Measurements from ENCODE around the gene ZNF285. TPM values are rescaled to one million over a fixed set of nuclear protein-coding genes. Genes with fewer than 3 reads are reported as not detected.
"Not testable (repeated sequence)": the region's sequence is repeated elsewhere in the genome, so short reads cannot be mapped to it uniquely, and the experiment has no call there.

The ZNF285 gene
- total RNA-seq, 1 experiment from 2014 or later: 0.22 TPM

- H3K4me2 ChIP-seq (ENCODE audit: low read length): no peak overlapping the region
- no peaks in the 10 kb centered on the region for H3F3A ChIP-seq (ENCODE audit: low read length, unreplicated experiment)
- H4K20me1 ChIP-seq (ENCODE audit: low read length): no peaks in the 10 kb centered on the region
- no peaks in the 10 kb centered on the region for H3K9me2 ChIP-seq (replicated peaks; ENCODE audit: low read length)
- no peaks in the 10 kb centered on the region for H3K79me2 ChIP-seq (ENCODE audit: low read length)
- POLR2A ChIA-PET (ENCODE audit: unreplicated experiment): no interaction called here
- ATAC-seq (no peak), DNase-seq (no peak)
- no peaks in the 10 kb centered on the region; the same call in 1 of the 2 replicates for H3K36me3 ChIP-seq (ENCODE audit: low read depth, low read length)
- TF ChIP-seq EZH2phosphoT487 (IDR thresholded peaks at IDR 0.05; ENCODE audit: borderline replicate concordance, low read length) (no peak), EZH2 (IDR thresholded peaks at IDR 0.05; ENCODE audit: low read length, unreplicated experiment) (no peak), CTCF (conservative IDR thresholded peaks at IDR 0.05; ENCODE audit: low read depth, low read length) (no peak)
- H3K27ac ChIP-seq (ENCODE audit: low read length): no peak overlapping the region
- intact Hi-C loops (cut with micrococcal nuclease): no loop called here
- no TSS peak for BruUV-seq (replicated peaks)
- H3K4me3 ChIP-seq (ENCODE audit: low read length): no peak overlapping the region
- CTCF ChIA-PET: no interaction called here
- H3K9me3 ChIP-seq (ENCODE audit: low read length): 0 out of 2 replicates have a peak, but pooled peaks cover 5% of the 10 kb centered on the region
- no peaks in the 10 kb centered on the region for H3K4me1 ChIP-seq (ENCODE audit: insufficient read depth, low read length)
- no peak overlapping the region for H2AFZ ChIP-seq (ENCODE audit: low read length)
- no peak overlapping the region for H3K9ac ChIP-seq (ENCODE audit: low read length)
- H3K27me3 ChIP-seq (ENCODE audit: low read length): no peaks in the 10 kb centered on the region
Observed at GRCh38 chr19:44438441-44438840, 37.0 kb upstream of the ZNF285 start.

- no peak overlapping the region for H3K9ac ChIP-seq (ENCODE audit: low read length)
- DNase-seq: peak; percentile 1
- ChIA-PET POLR2A (ENCODE audit: unreplicated experiment) (no interaction called here), CTCF (no interaction called here)
- no peaks in the 10 kb centered on the region for H3F3A ChIP-seq (ENCODE audit: low read length, unreplicated experiment)
- H2AFZ ChIP-seq (ENCODE audit: low read length): no peak overlapping the region
- ATAC-seq: no peak
- H3K9me3 ChIP-seq (ENCODE audit: low read length): 0 out of 2 replicates have a peak, but pooled peaks cover 5% of the 10 kb centered on the region
- no peak overlapping the region for H3K27ac ChIP-seq (ENCODE audit: low read length)
- intact Hi-C loops (cut with micrococcal nuclease): no loop called here
- peaks cover under 1% of the 10 kb centered on the region; the same call in 1 of the 2 replicates for H3K36me3 ChIP-seq (ENCODE audit: low read depth, low read length)
- no peak overlapping the region for H3K4me3 ChIP-seq (ENCODE audit: low read length)
- no peak overlapping the region for H3K4me2 ChIP-seq (ENCODE audit: low read length)
- H3K79me2 ChIP-seq (ENCODE audit: low read length): no peaks in the 10 kb centered on the region
- no peaks in the 10 kb centered on the region for H3K4me1 ChIP-seq (ENCODE audit: insufficient read depth, low read length)
- no peaks in the 10 kb centered on the region for H3K9me2 ChIP-seq (replicated peaks; ENCODE audit: low read length)
- no peaks in the 10 kb centered on the region for H4K20me1 ChIP-seq (ENCODE audit: low read length)
- no TSS peak for BruUV-seq (replicated peaks)
- TF ChIP-seq EZH2phosphoT487 (IDR thresholded peaks at IDR 0.05; ENCODE audit: borderline replicate concordance, low read length): no peak
- no peak for TF ChIP-seq EZH2 (IDR thresholded peaks at IDR 0.05; ENCODE audit: low read length, unreplicated experiment)
- TF ChIP-seq CTCF (conservative IDR thresholded peaks at IDR 0.05; ENCODE audit: low read depth, low read length): no peak
- H3K27me3 ChIP-seq (ENCODE audit: low read length): no peaks in the 10 kb centered on the region
Observed at GRCh38 chr19:44435441-44435840, 34.0 kb upstream of the ZNF285 start.

GRCh38 chr19:44430956-44431355 is 29.5 kb upstream of the ZNF285 start:
- BruUV-seq (replicated peaks): no TSS peak
- TF ChIP-seq EZH2 (IDR thresholded peaks at IDR 0.05; ENCODE audit: low read length, unreplicated experiment) (no peak), EZH2phosphoT487 (IDR thresholded peaks at IDR 0.05; ENCODE audit: borderline replicate concordance, low read length) (no peak), CTCF (conservative IDR thresholded peaks at IDR 0.05; ENCODE audit: low read depth, low read length) (no peak)
- no peak overlapping the region for H2AFZ ChIP-seq (ENCODE audit: low read length)
- 0 out of 2 replicates have a peak overlapping the region, but pooled peaks have one; percentile 37 for H3K27ac ChIP-seq (ENCODE audit: low read length)
- H3K4me1 ChIP-seq (ENCODE audit: insufficient read depth, low read length): no peaks in the 10 kb centered on the region
- H3K36me3 ChIP-seq (ENCODE audit: low read depth, low read length): peaks cover 8% of the 10 kb centered on the region
- no peaks in the 10 kb centered on the region for H3K9me2 ChIP-seq (replicated peaks; ENCODE audit: low read length)
- POLR2A ChIA-PET (ENCODE audit: unreplicated experiment): no interaction called here
- H3K9ac ChIP-seq (ENCODE audit: low read length): no peak overlapping the region
- 0 out of 2 replicates have a peak, but pooled peaks cover 5% of the 10 kb centered on the region for H3K9me3 ChIP-seq (ENCODE audit: low read length)
- DNase-seq (peak; percentile 57), ATAC-seq (peak; percentile 46; the same call in 1 of the 2 replicates)
- H3K79me2 ChIP-seq (ENCODE audit: low read length): no peaks in the 10 kb centered on the region
- H3K4me2 ChIP-seq (ENCODE audit: low read length): no peak overlapping the region
- intact Hi-C loops (cut with micrococcal nuclease): no loop called here
- H3K4me3 ChIP-seq (ENCODE audit: low read length): no peak overlapping the region
- no peaks in the 10 kb centered on the region for H4K20me1 ChIP-seq (ENCODE audit: low read length)
- CTCF ChIA-PET: no interaction called here
- no peaks in the 10 kb centered on the region for H3K27me3 ChIP-seq (ENCODE audit: low read length)
- H3F3A ChIP-seq (ENCODE audit: low read length, unreplicated experiment): no peaks in the 10 kb centered on the region

GRCh38 chr19:44415553-44415952 is 14.1 kb upstream of the ZNF285 start:
- H3K27me3 ChIP-seq (ENCODE audit: low read length); ATAC-seq; H3K9me2 ChIP-seq (replicated peaks; ENCODE audit: low read length); H3K79me2 ChIP-seq (ENCODE audit: low read length); H3K4me1 ChIP-seq (ENCODE audit: insufficient read depth, low read length); H3K4me3 ChIP-seq (ENCODE audit: low read length); BruUV-seq (replicated peaks); H4K20me1 ChIP-seq (ENCODE audit: low read length); H2AFZ ChIP-seq (ENCODE audit: low read length); H3K9me3 ChIP-seq (ENCODE audit: low read length); H3K36me3 ChIP-seq (ENCODE audit: low read depth, low read length); H3K9ac ChIP-seq (ENCODE audit: low read length); CTCF ChIA-PET; H3K27ac ChIP-seq (ENCODE audit: low read length); intact Hi-C loops (cut with micrococcal nuclease); DNase-seq; POLR2A ChIA-PET (ENCODE audit: unreplicated experiment); H3K4me2 ChIP-seq (ENCODE audit: low read length); H3F3A ChIP-seq (ENCODE audit: low read length, unreplicated experiment): not testable (repeated sequence)

Measured in PC-3 (cell line).